ENCODE results near the gene KRTAP13-2. TPM values are rescaled to one million over a fixed set of nuclear protein-coding genes. Genes with fewer than 3 reads are reported as not detected.

KRTAP13-2 gene
- not detected in 2 replicates for total RNA-seq

GRCh38 chr21:30372139-30372770 lies at the start of gene KRTAP13-2:
KRTAP13-2 (minus strand) TSS chr21:30372271; CDS start chr21:30372213, 58 bp downstream.

GRCh38 chr21:30395731-30396130 lies 23.7 kb upstream of the KRTAP13-2 start, which contains the start of gene KRTAP13-1:
KRTAP13-1 (plus strand) TSS chr21:30396031; CDS start chr21:30396087, 56 bp downstream.

GRCh38 chr21:30348506-30348905 lies 23.6 kb downstream of the KRTAP13-2 start, which contains the start of gene KRTAP23-1:
KRTAP23-1 (minus strand) TSS chr21:30348606; CDS start chr21:30348606, 0 bp downstream.

GRCh38 chr21:30337276-30337744 lies 34.8 kb downstream of the KRTAP13-2 start, which contains the start of gene KRTAP27-1:
KRTAP27-1 (minus strand) TSS chr21:30337694; CDS start chr21:30337668, 26 bp downstream.

Other genes starting within 250 kb of the KRTAP13-2 start
- 0.56 and 0.70 TPM in 2 replicates for gene CLDN17, start 205.5 kb downstream of the KRTAP13-2 start, total RNA-seq
- gene CLDN8, start 156.2 kb downstream of the KRTAP13-2 start, total RNA-seq = 0.88 and 1.1 TPM in 2 replicates
- gene KRTAP24-1, start 89.3 kb downstream of the KRTAP13-2 start, total RNA-seq = not detected in 2 replicates
- not detected in 2 replicates for gene KRTAP25-1, start 82.8 kb downstream of the KRTAP13-2 start, total RNA-seq
- gene KRTAP26-1, start 52.0 kb downstream of the KRTAP13-2 start, total RNA-seq = not detected in 2 replicates
- gene KRTAP27-1, start 34.6 kb downstream of the KRTAP13-2 start, total RNA-seq = not detected in 2 replicates
- not detected in 2 replicates for gene KRTAP23-1, start 23.7 kb downstream of the KRTAP13-2 start, total RNA-seq
- not detected in 2 replicates for gene KRTAP13-1, start 23.8 kb upstream of the KRTAP13-2 start, total RNA-seq
- not detected in 2 replicates for gene KRTAP13-3, start 53.7 kb upstream of the KRTAP13-2 start, total RNA-seq
- gene KRTAP13-4, start 57.9 kb upstream of the KRTAP13-2 start, total RNA-seq = not detected in 2 replicates
- gene KRTAP15-1, start 68.0 kb upstream of the KRTAP13-2 start, total RNA-seq = not detected in 2 replicates
- not detected in 2 replicates for gene KRTAP19-1, start 108.1 kb upstream of the KRTAP13-2 start, total RNA-seq
- not detected in 2 replicates for gene KRTAP19-2, start 115.2 kb upstream of the KRTAP13-2 start, total RNA-seq
- gene KRTAP19-3, start 119.7 kb upstream of the KRTAP13-2 start, total RNA-seq = not detected in 2 replicates
- not detected in 2 replicates for gene KRTAP19-4, start 124.9 kb upstream of the KRTAP13-2 start, total RNA-seq
- not detected in 2 replicates for gene KRTAP19-5, start 129.9 kb upstream of the KRTAP13-2 start, total RNA-seq
- gene KRTAP19-6, start 169.6 kb upstream of the KRTAP13-2 start, total RNA-seq = not detected in 2 replicates
- not detected in 2 replicates for gene KRTAP19-7, start 189.0 kb upstream of the KRTAP13-2 start, total RNA-seq
- gene KRTAP22-2, start 218.1 kb upstream of the KRTAP13-2 start, total RNA-seq = not detected in 2 replicates
- not detected in 2 replicates for gene KRTAP6-3, start 220.2 kb upstream of the KRTAP13-2 start, total RNA-seq
- not detected in 2 replicates for gene KRTAP6-2, start 226.6 kb upstream of the KRTAP13-2 start, total RNA-seq
- not detected in 2 replicates for gene KRTAP22-1, start 228.8 kb upstream of the KRTAP13-2 start, total RNA-seq
- gene KRTAP6-1, start 241.7 kb upstream of the KRTAP13-2 start, total RNA-seq = not detected in 2 replicates
- not detected in 2 replicates for gene KRTAP20-1, start 244.2 kb upstream of the KRTAP13-2 start, total RNA-seq
- gene KRTAP20-4, start 248.4 kb upstream of the KRTAP13-2 start, total RNA-seq = not detected in 2 replicates

Data from airway epithelial cell (primary cell).